Progenitor cell of endocrine pancreas (in vitro differentiated cells): ENCODE data around the gene TXK. TPM values are rescaled to one million over a fixed set of nuclear protein-coding genes. Genes with fewer than 3 reads are reported as not detected.

ENCODE experiments used
- DNase-seq: peaks from one replicate; pipeline ENCODE4 v3.0.0; 2021; ENCODE audit warnings: low spot score; ENCODE audit not compliant: unreplicated experiment
- H3K27ac Mint-ChIP-seq: 2 replicates; pipeline ENCODE4 v1.8.0; 2021; ENCODE audit warnings: mild to moderate bottlenecking, moderate library complexity, mixed read lengths
- H3K27me3 Mint-ChIP-seq: 2 replicates; pipeline ENCODE4 v1.8.0; 2021; ENCODE audit warnings: mixed read lengths
- H3K36me3 Mint-ChIP-seq: 2 replicates; pipeline ENCODE4 v1.8.0; 2022; ENCODE audit warnings: mixed read lengths; ENCODE audit not compliant: insufficient read depth
- H3K4me1 Mint-ChIP-seq: 2 replicates; pipeline ENCODE4 v1.8.0; 2021; ENCODE audit warnings: low read depth, mixed read lengths
- H3K4me3 Mint-ChIP-seq: 2 replicates; pipeline ENCODE4 v1.8.0; 2021; ENCODE audit warnings: low read depth, mild to moderate bottlenecking, moderate library complexity, mixed read lengths
- H3K9me3 Mint-ChIP-seq: 2 replicates; pipeline ENCODE4 v1.8.0; 2021; ENCODE audit warnings: low read depth, mixed read lengths
- total RNA-seq: library from RNA; stranded (reverse); gene quantifications from 2 replicates; pipeline ENCODE4 v1.2.1, GENCODE V29; 2021
- TF ChIP-seq, protein P1 (sequence below): fragments of 200-600 bp; sonication (generic); IDR thresholded peaks from one replicate; pipeline ENCODE4 v1.5.0; 2021; ENCODE audit warnings: antibody characterized with exemption, mild to moderate bottlenecking; ENCODE audit not compliant: unreplicated experiment

Gene TXK
- total RNA-seq, 1 donor from 2014 or later: 1.3 TPM

DNA sequence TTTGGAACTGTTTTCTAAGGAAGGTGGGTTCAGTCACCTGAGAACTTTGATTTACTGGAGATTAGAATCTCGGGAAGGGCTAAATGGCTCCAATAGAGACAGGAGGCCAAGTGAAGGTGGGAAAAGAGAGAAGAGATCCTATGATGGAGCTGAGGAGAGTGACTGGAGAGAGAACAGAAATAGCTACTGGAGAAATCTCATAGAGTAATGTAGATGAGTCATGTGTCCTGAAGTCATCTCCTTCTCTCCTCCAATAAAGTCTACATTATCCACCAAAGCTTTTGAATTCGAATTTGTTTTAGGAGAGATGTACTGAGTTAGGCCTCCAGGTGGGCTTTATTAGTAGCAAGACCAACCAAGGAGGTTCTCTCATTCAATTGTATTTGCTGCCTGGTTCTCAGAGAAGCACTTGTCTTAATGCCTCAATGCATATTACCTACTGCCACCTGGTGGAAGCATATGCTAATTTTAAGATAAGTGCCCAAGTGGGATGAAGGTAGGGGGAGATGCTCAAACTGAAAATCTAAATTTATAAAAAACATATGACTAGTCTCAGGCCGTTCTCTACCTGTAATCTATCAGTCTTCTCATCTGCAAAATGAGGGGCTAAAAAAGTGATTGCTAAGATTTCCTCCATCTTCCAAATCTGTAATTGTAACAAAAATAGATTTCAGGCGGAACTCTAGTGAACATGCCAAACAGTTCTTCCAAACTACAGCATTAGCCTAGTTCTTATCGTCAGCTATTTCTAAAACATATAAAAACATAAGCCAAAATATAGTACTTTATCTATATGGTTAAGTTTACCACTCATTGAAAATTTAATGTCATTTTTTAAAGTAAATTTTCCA is 24.4 kb downstream of the TXK start:
- TF ChIP-seq, protein P1, sequence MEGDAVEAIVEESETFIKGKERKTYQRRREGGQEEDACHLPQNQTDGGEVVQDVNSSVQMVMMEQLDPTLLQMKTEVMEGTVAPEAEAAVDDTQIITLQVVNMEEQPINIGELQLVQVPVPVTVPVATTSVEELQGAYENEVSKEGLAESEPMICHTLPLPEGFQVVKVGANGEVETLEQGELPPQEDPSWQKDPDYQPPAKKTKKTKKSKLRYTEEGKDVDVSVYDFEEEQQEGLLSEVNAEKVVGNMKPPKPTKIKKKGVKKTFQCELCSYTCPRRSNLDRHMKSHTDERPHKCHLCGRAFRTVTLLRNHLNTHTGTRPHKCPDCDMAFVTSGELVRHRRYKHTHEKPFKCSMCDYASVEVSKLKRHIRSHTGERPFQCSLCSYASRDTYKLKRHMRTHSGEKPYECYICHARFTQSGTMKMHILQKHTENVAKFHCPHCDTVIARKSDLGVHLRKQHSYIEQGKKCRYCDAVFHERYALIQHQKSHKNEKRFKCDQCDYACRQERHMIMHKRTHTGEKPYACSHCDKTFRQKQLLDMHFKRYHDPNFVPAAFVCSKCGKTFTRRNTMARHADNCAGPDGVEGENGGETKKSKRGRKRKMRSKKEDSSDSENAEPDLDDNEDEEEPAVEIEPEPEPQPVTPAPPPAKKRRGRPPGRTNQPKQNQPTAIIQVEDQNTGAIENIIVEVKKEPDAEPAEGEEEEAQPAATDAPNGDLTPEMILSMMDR: peak; percentile 64
- Mint-ChIP-seq H3K4me3 (no peak overlapping the region), H3K4me1 (peaks cover 45% of the 10 kb centered on the region), H3K9me3 (peaks cover 3% of the 10 kb centered on the region), H3K27me3 (no peaks in the 10 kb centered on the region), H3K27ac (peak overlapping the region; percentile 33), H3K36me3 (no peaks in the 10 kb centered on the region)
- DNase-seq: no peak

DNA sequence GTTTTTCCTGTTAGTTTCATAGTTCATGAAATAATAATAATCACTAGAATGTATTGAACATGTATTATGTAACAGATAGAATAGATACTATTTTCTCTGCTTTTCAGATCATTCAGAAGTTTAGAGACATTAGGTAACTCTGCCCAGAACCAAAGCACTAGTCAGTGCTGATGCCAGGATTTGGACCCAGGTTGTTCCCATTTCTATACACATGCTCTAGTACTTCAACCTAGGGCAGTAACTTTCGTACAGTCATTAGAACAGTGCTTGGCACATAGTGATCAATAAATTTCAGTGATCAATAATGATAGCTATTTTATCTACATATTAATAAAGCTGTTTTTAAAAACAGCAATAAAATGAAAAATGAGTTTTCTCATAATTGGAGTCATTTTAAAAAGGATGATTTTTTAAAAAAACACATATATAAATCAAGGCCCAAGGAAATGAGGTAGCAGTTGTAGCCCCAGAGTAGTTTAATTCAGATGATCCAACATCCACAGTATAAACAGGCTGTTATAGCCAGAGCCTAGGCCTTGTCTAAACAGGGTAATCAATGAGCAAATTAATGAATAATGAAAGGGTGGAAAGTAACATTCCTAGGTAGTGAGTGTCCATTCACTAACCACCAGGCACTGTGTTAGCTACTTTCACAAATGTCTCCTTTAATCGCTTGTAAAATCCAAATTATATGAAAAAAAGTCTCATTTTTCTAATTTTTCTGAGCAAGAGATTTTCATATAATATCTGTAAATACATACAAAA is 25.6 kb downstream of the TXK start:
- Mint-ChIP-seq H3K4me3 (no peak overlapping the region), H3K27ac (no peak overlapping the region), H3K36me3 (no peaks in the 10 kb centered on the region), H3K27me3 (no peaks in the 10 kb centered on the region), H3K4me1 (peaks cover 35% of the 10 kb centered on the region), H3K9me3 (peaks cover 3% of the 10 kb centered on the region)
- DNase-seq: no peak
- TF ChIP-seq, protein P1: no peak

DNA sequence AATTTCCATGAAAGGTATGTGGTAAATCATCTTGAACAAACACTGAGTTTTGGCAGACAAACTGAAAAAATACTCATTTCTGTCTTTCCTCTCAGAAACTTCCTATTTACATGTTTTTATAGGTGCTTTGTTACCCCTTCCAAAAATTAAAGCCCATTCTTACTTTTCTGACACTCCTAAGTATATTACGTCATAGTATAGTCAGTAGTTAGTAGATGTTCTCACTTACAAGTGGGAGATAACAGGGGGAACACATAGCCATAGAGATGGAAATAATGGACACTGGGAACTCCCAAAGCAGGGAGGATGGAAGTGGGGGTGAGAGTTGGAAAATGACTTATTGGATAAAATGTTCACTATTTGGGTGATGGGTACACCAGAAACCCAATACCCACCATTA is 28.8 kb downstream of the TXK start:
- peaks cover 3% of the 10 kb centered on the region for H3K9me3 Mint-ChIP-seq
- TF ChIP-seq, protein P1: no peak
- no peak overlapping the region for H3K27ac Mint-ChIP-seq
- peaks cover 13% of the 10 kb centered on the region for H3K4me1 Mint-ChIP-seq
- no peaks in the 10 kb centered on the region for H3K36me3 Mint-ChIP-seq
- no peak for DNase-seq
- H3K4me3 Mint-ChIP-seq: no peak overlapping the region
- H3K27me3 Mint-ChIP-seq: no peaks in the 10 kb centered on the region

DNA sequence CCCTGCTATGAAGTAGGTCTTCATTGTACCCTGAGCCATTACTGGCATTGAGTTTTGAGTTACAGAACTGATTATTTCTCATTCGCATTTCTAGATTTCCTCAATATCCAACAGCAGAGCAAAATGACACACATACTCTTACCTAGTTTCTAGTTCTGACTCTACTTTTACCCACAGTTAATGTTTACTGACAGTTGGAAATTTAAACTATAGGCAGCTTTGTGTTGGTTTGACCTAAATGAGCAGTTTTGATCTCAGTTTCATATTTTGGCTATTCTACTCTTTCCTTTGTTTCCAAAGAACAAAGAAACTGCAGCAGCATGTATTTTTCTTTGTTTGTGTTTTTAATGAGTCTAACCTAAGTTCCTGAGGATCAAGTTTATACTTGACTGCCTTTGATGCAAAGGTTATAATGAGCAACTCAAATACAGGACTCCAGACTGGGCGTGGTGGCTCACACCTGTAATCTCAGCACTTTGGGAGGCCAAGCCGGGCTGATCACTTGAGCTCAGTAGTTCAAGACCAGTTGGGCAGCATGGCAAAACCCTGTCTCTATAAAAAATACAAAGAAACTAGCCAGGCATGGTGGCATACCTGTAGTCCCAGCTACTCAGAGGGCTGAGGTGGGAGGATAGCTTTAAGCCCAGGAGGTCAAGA is 30.4 kb downstream of the TXK start:
- H3K4me3 Mint-ChIP-seq: no peak overlapping the region
- peaks cover 6% of the 10 kb centered on the region for H3K4me1 Mint-ChIP-seq
- H3K27ac Mint-ChIP-seq: no peak overlapping the region
- no peak for DNase-seq
- TF ChIP-seq, protein P1: no peak
- H3K36me3 Mint-ChIP-seq: no peaks in the 10 kb centered on the region
- H3K27me3 Mint-ChIP-seq: no peaks in the 10 kb centered on the region
- H3K9me3 Mint-ChIP-seq: peaks cover 6% of the 10 kb centered on the region

DNA sequence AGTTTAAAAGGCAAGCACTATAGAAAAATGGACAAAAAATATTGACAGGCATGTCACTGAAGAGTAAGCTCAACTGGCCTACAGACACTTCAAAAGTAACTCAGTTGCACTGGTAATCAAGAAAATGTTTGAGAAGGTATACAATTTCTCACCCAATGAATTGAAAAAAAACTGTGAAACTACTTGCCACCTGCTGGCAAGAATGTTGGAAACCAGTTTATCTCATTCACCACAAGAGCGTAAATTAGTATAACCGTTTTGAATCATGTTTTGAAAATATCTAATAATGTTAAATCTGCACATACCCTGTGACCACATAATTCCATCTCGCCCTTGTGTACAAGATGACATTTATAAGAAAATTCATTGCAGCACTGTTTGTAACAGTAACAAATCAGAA is 31.7 kb downstream of the TXK start:
- H3K4me3 Mint-ChIP-seq: no peak overlapping the region
- TF ChIP-seq, protein P1: peak; percentile 27
- peaks cover 3% of the 10 kb centered on the region for H3K4me1 Mint-ChIP-seq

More for the DNA sequence above, 31.7 kb downstream of the TXK start:
- no peak overlapping the region for H3K27ac Mint-ChIP-seq
- no peak for DNase-seq
- H3K27me3 Mint-ChIP-seq: no peaks in the 10 kb centered on the region
- peaks cover 4% of the 10 kb centered on the region for H3K9me3 Mint-ChIP-seq
- no peaks in the 10 kb centered on the region for H3K36me3 Mint-ChIP-seq
